Endothelial cell of umbilical vein (primary cell): ENCODE results near the gene ABLIM2. TPM values are rescaled to one million over a fixed set of nuclear protein-coding genes. Genes with fewer than 3 reads are reported as not detected.

Experiments used
- BruUV-seq: library from RNA; stranded (reverse); fragments of 400-500 nt; replicated peaks from 2 replicates; lab custom pipeline; 2021; lab: Mats Ljungman, UMichigan
- CTCF ChIA-PET: fragments of 300-600, 350-600 bp; sonication (Branson Sonifier 250); formaldehyde crosslinking; loops from one replicate; lab custom pipeline; 2021; ENCODE audit warnings: antibody characterized with exemption, inconsistent platforms; lab: Charles Lee
- POLR2A ChIA-PET: fragments of 300-600, 350-600 bp; sonication (Branson Sonifier 250); formaldehyde crosslinking; loops from one replicate; lab custom pipeline; 2021; ENCODE audit warnings: antibody characterized with exemption, inconsistent platforms; lab: Charles Lee
- DNase-seq: peaks from one replicate; pipeline ENCODE4 v3.0.0-alpha.2; 2011; ENCODE audit warnings: low read depth, low spot score
- FAIRE-seq: peaks from 2 replicates; lab custom pipeline; 2011; peaks lifted over from hg19 to GRCh38; lab: Jason Lieb, UNC
- H2AFZ ChIP-seq: 2 replicates; pipeline ENCODE4 v1.6.0; 2012; ENCODE audit warnings: low read depth, low read length, control low read depth, inconsistent platforms
- H3K27ac ChIP-seq: 2 replicates; pipeline ENCODE4 v1.5.1; 2011; ENCODE audit warnings: low read depth, mild to moderate bottlenecking, control low read depth, low read length, moderate library complexity; ENCODE audit not compliant: insufficient read depth
- H3K27me3 ChIP-seq, 2 experiments: 2 replicates each; pipeline versions ENCODE4 v1.6.0 to v1.6.1; 2011; ENCODE audit warnings: low read length in 2 of 2, mixed read lengths in 1 of 2; ENCODE audit not compliant: control insufficient read depth in 2 of 2, insufficient read depth in 2 of 2
- H3K36me3 ChIP-seq, 2 experiments: 2 replicates in 1 of 2; 3 replicates in 1 of 2; pipeline ENCODE4 v1.5.1; 2011; ENCODE audit warnings: low read length in 2 of 2, mild to moderate bottlenecking in 1 of 2, moderate library complexity in 1 of 2; ENCODE audit not compliant: control insufficient read depth in 2 of 2, insufficient read depth in 2 of 2; ENCODE audit errors: extremely low read depth in 1 of 2
- H3K4me1 ChIP-seq: 3 replicates; pipeline ENCODE4 v1.5.1; 2011; ENCODE audit warnings: mild to moderate bottlenecking, low read length; ENCODE audit not compliant: control insufficient read depth, insufficient read depth; ENCODE audit errors: extremely low read depth
- H3K4me2 ChIP-seq: 2 replicates; pipeline ENCODE4 v1.6.1; 2011; ENCODE audit warnings: low read length, control low read depth, mixed read lengths; ENCODE audit not compliant: insufficient read depth
- H3K4me3 ChIP-seq, 3 experiments: fragments of 200-600 bp in 1 of 3; sonication (generic), shearing (Covaris generic) in 1 of 3; replicated peaks in 1 of 3; 2 replicates each; pipeline ENCODE4 v1.5.1; 2011 to 2016; ENCODE audit warnings: control low read depth in 3 of 3, low read length in 3 of 3, mild to moderate bottlenecking in 2 of 3, inconsistent platforms in 1 of 3, low read depth in 1 of 3, moderate library complexity in 1 of 3; ENCODE audit not compliant: insufficient read depth in 1 of 3
- H3K79me2 ChIP-seq: 2 replicates; pipeline ENCODE4 v1.6.0; 2012; ENCODE audit warnings: low read length, inconsistent platforms; ENCODE audit not compliant: control insufficient read depth, insufficient read depth
- H3K9ac ChIP-seq: replicated peaks from 2 replicates; pipeline ENCODE3; 2011; ENCODE audit warnings: low read length, control low read depth; ENCODE audit not compliant: insufficient read depth; ENCODE audit errors: extremely low read depth
- H3K9me1 ChIP-seq: replicated peaks from 3 replicates; pipeline ENCODE4 v1.6.0; 2011; ENCODE audit warnings: mild to moderate bottlenecking, low read length; ENCODE audit not compliant: control insufficient read depth, insufficient read depth; ENCODE audit errors: extremely low read depth
- H3K9me3 ChIP-seq: replicated peaks from 2 replicates; pipeline ENCODE4 v1.5.1; 2012; ENCODE audit warnings: low read length, inconsistent platforms; ENCODE audit not compliant: control insufficient read depth, insufficient read depth
- H4K20me1 ChIP-seq: replicated peaks from 2 replicates; pipeline ENCODE3; 2011; ENCODE audit warnings: mild to moderate bottlenecking, low read length; ENCODE audit not compliant: control insufficient read depth, insufficient read depth; ENCODE audit errors: extremely low read depth
- EZH2 ChIP-seq: IDR thresholded peaks from 2 replicates; pipeline ENCODE4 v1.6.1; 2012; ENCODE audit warnings: borderline replicate concordance, low read depth, mild to moderate bottlenecking, moderate library complexity, low read length, inconsistent platforms; ENCODE audit not compliant: severe bottlenecking
- FOS ChIP-seq: IDR thresholded peaks from 2 replicates; pipeline ENCODE4 v1.6.1; 2011; ENCODE audit warnings: mild to moderate bottlenecking, low read length, moderate library complexity, borderline replicate concordance; ENCODE audit not compliant: insufficient read depth
- GATA2 ChIP-seq: IDR thresholded peaks from 2 replicates; pipeline ENCODE4 v1.7.0; 2011; ENCODE audit warnings: low read depth, mild to moderate bottlenecking, moderate library complexity, mixed read lengths, low read length; ENCODE audit not compliant: insufficient read length, insufficient read depth
- JUN ChIP-seq: IDR thresholded peaks from 2 replicates; pipeline ENCODE4 v1.6.1; 2011; ENCODE audit warnings: borderline replicate concordance, low read depth; ENCODE audit not compliant: insufficient read length, insufficient read depth
- MYC ChIP-seq: IDR thresholded peaks from one replicate; pipeline ENCODE4 v1.6.1; 2011; ENCODE audit warnings: mild to moderate bottlenecking, low read depth, low read length
- POLR2A ChIP-seq: IDR thresholded peaks from 2 replicates; pipeline ENCODE4 v1.6.1; 2012; ENCODE audit warnings: low read depth, mild to moderate bottlenecking, control low read depth, low read length
- POLR2AphosphoS5 ChIP-seq: IDR thresholded peaks from 2 replicates; pipeline ENCODE4 v1.6.1; 2012; ENCODE audit warnings: low read depth, mild to moderate bottlenecking, control low read depth, low read length, moderate library complexity; ENCODE audit not compliant: insufficient read depth
- dilution Hi-C: fragments of 300-500 bp; cut with MboI; formaldehyde crosslinking; loops from one replicate; pipeline ENCODE4 v1.15.0; 2019; ENCODE audit warnings: low sequenced_read_pairs; ENCODE audit not compliant: extremely low pct_ligation_motif_present
- intact Hi-C: fragments of 100-400 bp; cut with micrococcal nuclease; formaldehyde crosslinking; loops from one replicate; pipeline ENCODE4 v1.10.0; 2022
- polyA plus RNA-seq, 4 experiments: library from polyadenylated mRNA; depleted of rRNA in 3 of 4; stranded (reverse) in 3 of 4; unstranded in 1 of 4; fragments of >200 nt; gene quantifications; 2 replicates each; pipeline versions ENCODE4 v1.2.1 to v1.2.3, GENCODE V29; 2011 to 2012; ENCODE audit warnings: missing spikeins in 1 of 4
- total RNA-seq: library from RNA; stranded (reverse); gene quantifications from 2 replicates; pipeline ENCODE4 v1.2.3, GENCODE V29; 2021
- TF ChIP-seq, protein P1 (sequence below): IDR thresholded peaks from 2 replicates; pipeline ENCODE4 v1.6.1; 2011; ENCODE audit not compliant: insufficient read depth, insufficient read length
- TF ChIP-seq, protein P2 (sequence below), 2 donors: IDR thresholded peaks; 1 replicate in 1 of 2; 2 replicates in 1 of 2; pipeline ENCODE4 v1.5.1; 2011; ENCODE audit warnings: low read length in 2 of 2, mild to moderate bottlenecking in 2 of 2, moderate library complexity in 2 of 2, control low read depth in 1 of 2, inconsistent platforms in 1 of 2, low read depth in 1 of 2; ENCODE audit not compliant: insufficient read depth in 1 of 2; ENCODE audit errors: extremely low read depth in 1 of 2

Gene ABLIM2
- total and polyA plus RNA-seq, 2 donors (not counting 3 experiments of a cell fraction or from before 2014, with no cell fraction given): 0.28 to 0.66 TPM

DNA sequence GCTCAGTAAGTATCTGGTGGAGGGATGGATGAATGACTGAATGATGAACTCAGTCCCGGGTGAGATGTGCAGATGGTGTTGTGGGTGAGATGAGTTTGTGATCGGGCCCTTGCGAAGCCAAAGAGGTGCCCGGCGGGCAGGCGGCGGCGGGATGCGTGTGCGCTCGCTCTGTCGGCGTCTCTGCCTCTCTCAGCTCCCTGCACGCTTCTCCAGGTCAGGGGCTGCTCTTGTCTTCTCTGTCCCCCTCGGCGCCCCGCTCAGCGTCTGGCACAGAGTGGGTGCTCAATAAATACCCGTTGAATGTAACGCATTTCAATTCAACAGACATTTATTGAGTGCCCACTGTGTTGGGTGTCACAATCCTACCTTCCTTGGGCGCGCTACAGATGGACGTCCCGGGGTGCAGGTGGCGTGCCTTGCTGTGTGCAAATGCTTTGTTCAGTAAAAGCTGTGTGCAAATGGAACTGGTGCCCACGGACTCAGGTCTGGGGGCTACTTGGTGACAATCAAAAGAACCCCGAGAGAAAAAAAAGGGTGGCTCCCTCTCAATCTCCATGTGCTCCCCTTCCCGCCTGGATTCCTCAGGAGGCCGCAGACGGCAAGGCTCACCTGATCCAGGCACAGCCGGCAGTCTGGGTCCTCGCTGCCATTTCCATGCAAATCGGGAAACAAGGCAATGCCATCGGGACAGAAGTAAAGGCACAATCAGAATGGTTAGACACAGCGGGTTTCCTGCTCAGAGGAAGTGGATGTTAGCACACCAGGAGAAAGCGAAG, 153.4 kb downstream of the ABLIM2 start:
- Histone ChIP-seq H3K4me2 (no peak overlapping the region), H3K9ac (no peak overlapping the region), H3K4me1 (no peaks in the 10 kb centered on the region), H3K9me3 (no peaks in the 10 kb centered on the region), H3K4me3 (no peak overlapping the region), H3K27ac (no peak overlapping the region), H3K36me3 (no peaks in the 10 kb centered on the region), H2AFZ (no peak overlapping the region), H3K79me2 (no peaks in the 10 kb centered on the region), H3K27me3 (peaks cover 0 to 4% of the 10 kb centered on the region in 2 experiments), H3K9me1 (no peaks in the 10 kb centered on the region), H4K20me1 (no peaks in the 10 kb centered on the region)
- ChIA-PET CTCF (no interaction called here), POLR2A (no interaction called here)
- FAIRE-seq (no peak), DNase-seq (no peak)
- TF ChIP-seq MYC (no peak), POLR2A (no peak), EZH2 (no peak), FOS (no peak), POLR2AphosphoS5 (no peak), JUN (no peak), GATA2 (no peak)
- TF ChIP-seq, protein P1, sequence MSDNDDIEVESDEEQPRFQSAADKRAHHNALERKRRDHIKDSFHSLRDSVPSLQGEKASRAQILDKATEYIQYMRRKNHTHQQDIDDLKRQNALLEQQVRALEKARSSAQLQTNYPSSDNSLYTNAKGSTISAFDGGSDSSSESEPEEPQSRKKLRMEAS: no peak
- TF ChIP-seq, protein P2, sequence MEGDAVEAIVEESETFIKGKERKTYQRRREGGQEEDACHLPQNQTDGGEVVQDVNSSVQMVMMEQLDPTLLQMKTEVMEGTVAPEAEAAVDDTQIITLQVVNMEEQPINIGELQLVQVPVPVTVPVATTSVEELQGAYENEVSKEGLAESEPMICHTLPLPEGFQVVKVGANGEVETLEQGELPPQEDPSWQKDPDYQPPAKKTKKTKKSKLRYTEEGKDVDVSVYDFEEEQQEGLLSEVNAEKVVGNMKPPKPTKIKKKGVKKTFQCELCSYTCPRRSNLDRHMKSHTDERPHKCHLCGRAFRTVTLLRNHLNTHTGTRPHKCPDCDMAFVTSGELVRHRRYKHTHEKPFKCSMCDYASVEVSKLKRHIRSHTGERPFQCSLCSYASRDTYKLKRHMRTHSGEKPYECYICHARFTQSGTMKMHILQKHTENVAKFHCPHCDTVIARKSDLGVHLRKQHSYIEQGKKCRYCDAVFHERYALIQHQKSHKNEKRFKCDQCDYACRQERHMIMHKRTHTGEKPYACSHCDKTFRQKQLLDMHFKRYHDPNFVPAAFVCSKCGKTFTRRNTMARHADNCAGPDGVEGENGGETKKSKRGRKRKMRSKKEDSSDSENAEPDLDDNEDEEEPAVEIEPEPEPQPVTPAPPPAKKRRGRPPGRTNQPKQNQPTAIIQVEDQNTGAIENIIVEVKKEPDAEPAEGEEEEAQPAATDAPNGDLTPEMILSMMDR (IDR thresholded peaks at IDR 0.05; ENCODE audit: extremely low read depth in 1 of 2, insufficient read depth in 1 of 2, low read depth in 1 of 2, low read length in 2 of 2): no peak
- dilution Hi-C loops: no loop called here
- no TSS peak for BruUV-seq
- intact Hi-C loops: no loop called here
